HG03469 (cell line): Measurements from ENCODE around the gene STYXL1.

ENCODE experiments used
- ATAC-seq: cut with Tn5 transposase; IDR thresholded peaks from one replicate; pipeline ENCODE4 v1.9.1; 2021; ENCODE audit warnings: mild to moderate bottlenecking, moderate library complexity, moderate number of reproducible peaks; ENCODE audit not compliant: unreplicated experiment

The STYXL1 gene

DNA sequence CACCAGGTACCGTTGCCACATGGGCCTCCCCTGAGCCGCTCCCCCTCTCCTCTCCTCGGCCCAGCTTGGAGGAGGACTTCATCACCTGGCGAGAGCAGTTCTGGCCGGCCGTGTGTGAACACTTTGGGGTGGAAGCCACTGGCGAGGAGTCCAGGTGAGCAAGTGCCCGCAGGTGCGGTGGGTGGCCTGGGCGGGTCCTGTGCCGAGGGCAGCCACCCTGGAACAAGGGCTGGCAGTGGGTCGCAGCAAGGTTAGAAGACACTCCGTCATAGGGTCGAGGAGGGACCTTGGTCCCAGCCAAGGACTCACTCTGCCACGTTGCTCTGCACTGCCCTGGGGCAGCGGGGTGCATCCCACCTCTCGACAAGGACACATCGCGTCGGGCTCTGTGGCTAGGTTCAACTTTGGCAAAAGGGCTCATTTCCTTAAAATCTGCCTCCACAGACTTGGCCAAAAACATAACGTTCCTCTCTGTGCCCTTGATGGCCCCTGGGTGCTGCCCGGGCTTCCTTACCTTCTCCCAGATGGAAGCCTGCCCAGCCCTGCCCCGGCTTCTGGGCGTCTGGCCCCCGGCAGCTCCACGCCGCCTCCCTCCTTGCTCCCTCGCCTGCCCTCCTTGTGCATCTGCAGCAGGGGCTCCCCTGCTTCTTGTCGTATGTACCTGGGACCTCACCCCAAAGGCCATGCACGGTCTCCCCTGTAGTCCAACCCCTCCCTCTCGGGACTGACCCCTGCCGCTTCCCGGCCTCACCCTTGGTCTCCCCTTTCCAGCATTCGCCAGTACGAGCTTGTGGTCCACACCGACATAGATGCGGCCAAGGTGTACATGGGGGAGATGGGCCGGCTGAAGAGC, 66.1 kb downstream of the STYXL1 start:
- ATAC-seq, result no peak

DNA sequence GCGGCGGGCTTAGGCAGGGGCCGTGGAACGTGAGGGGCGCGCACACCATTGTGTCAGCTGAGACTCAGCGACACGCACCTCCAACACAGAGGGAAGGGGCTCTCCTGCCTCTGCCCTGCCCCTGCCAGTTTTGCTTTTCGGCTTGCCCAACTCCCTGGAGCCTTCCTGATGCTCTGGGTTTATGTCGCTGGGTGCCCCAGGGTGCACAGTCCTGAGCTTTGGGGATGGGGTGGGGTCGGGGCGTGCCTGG, 66.7 kb downstream of the STYXL1 start:
- no peak for ATAC-seq

DNA sequence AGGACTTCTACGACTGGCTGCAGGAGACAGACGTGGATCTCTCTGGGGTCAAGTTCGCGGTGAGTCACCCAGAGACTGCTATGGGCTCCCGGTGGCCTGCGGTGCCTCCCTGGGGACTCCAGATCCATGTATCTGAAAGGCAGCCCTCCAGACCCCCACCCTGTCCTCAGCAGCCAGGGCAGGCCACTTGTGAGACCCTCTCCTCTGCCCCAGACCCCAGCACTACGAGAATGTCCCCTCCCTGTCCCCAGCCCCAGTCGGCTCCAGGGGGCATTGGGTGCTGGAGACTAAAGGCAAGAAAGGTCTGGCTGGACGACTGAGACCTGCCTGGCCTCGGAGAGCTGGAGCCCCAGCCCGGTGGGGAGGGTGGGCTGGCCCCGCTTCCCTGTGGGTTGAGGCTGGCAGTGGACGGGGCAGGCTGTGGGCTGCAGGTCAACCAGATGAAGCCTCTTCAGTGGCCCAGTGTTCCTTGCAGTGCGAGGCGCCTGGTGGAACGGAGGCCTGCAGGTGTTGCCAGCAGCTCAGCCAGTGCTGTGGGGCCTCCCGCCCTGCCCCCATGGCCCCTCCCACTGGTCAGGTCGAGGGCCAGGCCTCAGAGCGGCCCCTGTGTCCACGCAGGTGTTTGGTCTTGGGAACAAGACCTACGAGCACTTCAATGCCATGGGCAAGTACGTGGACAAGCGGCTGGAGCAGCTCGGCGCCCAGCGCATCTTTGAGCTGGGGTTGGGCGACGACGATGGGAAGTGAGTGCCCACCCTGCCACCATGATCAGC, 67.2 kb downstream of the STYXL1 start:
- ATAC-seq, result no peak

DNA sequence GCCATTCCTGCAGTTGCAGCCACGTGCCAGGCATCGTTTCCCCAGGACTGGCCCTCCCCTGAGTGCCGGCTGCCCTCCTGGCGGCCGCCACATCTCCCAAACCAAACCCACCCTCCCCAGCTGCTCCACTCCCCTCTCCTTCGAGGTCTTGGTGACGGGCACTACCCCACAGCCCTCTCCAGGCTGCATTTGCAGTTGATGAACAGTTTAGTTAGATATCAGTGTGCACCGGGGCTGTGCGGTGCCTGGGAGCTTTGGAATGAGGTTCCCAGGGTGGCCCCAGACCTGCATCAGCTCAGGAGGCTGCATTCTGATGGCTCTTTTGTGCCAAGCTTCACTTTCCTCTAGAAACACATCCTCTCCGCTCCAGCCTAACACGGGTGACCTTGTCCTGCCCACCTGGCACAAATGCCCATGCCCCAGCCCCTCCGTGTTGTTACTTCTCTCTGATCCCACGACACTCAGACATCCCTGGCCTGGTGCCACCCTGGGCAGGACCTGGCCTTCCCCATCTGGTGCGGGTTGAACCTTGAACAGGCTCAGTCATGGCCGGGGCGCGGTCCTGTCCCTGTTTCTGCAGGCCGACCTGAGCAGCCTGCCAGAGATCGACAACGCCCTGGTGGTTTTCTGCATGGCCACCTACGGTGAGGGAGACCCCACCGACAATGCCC, 67.9 kb downstream of the STYXL1 start:
- no peak for ATAC-seq

DNA sequence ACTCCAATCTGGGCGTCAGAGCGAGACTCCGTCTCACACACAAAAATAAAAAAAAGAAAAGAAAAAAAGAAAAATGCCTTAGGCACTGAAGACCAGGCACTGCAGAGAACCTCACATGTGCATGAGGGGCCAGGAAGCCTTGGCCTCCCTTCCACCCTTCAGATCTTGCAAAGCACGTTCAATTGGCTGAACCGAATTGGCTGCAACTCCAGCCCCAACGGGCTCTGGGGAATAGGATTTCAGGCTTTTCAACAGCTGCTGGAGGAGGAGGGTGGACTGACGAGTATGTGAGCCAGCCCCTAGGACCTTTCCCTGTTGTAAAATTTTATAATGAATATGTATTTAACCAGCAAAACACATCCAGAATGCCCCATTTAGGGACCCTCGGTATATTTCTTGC, 70.1 kb downstream of the STYXL1 start:
- no peak for ATAC-seq

DNA sequence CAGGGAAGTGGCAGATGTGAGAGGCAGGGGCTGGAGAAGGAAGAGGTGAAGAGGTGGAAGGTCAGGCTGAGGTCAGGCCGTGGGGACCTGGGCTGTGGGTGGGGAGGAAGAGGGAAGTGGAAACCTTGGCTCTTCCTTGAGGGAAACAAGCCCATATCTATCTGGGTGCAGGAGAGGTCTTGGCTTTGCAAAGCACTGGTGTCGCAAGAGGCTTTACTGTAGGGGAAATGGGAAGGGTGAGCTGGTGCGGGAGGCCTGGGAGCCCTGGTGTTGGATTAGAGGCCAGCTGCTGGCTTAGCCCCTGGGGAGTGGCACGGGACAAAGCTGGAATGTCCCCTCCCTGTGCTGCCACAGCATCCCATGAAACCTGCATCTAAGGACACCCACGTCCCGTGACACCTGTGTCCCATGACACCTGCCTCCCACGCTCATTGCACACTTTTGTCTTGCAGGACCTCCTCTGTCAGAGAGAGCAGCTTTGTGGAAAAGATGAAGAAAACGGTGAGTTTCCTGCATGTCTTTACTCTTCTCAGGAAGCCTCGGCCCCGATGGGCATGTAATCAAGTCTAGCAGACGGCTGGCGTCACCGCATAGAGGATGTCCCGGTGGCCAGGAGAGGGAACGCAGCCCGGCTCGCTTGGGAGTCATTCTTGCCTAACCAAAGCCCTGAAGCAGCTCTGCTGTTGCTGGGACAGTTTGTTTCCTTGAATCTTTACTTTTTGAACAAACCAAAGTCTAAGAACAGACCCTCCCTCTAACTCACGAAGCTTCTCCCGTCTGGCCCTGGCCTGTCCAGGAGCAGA, 75.6 kb downstream of the STYXL1 start:
- no peak for ATAC-seq

DNA sequence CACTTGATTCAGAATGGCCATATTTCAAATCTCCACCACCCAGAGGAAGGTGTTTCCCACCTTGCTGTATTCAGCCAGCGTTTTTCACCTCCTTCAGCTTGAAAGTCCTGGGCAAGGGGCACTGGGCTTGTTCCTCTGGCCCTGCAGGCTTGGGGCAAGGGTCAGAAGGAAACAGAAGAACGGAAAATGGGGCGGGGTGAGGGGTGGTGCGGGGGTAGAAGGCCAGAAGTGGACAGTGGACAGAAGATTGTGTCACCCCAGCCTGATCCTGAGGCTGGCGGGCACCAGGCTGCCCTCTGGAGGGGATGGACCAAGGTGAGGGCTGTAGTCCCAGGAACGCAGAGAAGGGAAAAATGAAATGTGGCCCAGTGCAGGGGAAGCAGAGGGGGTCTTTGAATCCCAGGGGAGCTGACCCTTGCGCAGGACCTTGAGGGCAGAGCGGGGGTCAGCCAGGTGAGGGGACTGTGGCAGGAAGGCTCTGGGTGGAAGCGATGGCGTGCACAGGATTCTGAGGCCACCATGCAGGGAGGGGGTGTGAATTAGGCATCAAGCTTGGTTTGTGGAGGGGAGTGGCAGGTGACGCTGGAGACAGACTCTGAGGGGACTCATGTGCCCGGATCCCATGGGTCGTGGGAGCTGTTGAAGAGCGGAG, 76.4 kb downstream of the STYXL1 start:
- ATAC-seq, result no peak

DNA sequence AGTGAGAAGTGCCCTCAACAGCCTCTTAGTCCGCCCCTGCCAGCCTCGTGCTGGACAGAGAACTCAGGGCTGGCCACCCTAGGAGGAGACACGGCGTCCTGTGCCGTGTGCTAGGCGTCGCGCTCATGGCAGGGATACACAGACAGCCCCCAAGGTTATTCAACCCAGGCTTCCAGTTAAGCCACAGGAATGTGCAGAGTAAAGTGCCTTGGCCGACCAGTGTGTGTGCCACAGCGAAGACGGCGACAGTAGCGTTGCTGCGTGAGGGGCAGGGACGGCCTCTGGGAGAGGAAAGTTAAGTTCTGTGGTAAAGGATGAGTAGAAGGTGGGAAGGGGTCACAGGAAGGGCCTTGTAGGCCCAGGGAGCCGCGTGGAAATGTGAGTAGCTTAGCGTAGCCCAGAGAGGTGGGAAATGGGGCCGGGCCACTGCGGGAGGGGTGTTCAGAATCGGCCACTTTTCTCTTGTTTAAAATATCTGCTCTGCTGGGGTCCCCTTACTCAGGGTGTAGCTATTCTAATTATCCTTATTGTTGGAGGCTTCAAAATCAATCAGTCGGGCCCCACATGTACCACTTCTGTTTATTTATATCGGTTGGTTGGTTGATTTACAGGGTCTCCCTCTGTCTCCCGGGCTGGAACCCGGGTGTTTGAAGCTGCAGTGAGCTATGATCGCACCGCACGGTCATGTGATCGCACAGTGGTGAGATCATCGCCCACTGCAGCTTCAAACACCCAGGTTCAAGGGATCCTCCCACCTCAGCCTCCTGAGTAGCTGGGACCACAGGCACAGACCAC, 77.9 kb downstream of the STYXL1 start:
- ATAC-seq, result no peak

DNA sequence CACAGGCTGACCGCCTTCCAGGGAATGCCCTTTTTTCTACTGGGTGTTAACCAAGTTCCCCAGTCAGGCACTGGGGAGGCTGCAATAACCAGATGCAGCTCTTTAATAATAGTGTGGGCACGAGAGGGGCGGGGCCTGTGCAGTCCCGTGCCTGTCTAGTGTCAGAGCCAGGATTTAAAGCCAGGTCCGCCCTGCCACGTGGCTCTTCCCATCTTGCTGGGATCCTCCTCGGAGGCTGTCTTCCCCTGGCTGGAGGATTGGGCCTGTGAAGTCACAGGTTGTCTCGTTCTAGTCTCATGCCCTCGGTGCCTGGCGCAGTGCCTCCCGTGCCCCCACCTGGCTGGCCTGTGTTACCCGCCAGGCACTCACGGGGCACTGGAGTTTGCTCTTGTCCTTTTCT, 78.6 kb downstream of the STYXL1 start:
- ATAC-seq, result no peak

DNA sequence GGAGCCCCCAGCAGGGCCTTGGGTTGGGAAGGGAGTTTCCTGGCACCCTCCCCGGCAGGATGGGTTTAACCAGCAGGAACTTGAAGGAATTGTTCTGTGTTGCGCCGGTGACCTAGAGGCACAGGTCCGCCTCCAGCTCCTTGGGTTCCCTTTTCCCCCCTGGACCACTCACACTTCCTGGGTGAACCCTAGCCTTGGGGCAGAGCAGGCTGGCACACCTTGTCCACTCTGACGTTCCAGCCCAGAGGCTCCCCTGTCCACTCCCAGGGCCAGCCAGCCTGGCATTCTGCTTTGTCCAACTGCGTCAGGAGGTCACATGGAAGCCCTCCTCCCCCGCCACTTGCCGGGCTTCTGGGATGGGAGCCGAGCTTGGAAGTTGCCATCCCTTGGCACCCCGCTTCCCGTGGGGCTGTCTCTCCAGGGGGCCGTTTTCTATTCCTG, 79.2 kb downstream of the STYXL1 start:
- ATAC-seq, result no peak

DNA sequence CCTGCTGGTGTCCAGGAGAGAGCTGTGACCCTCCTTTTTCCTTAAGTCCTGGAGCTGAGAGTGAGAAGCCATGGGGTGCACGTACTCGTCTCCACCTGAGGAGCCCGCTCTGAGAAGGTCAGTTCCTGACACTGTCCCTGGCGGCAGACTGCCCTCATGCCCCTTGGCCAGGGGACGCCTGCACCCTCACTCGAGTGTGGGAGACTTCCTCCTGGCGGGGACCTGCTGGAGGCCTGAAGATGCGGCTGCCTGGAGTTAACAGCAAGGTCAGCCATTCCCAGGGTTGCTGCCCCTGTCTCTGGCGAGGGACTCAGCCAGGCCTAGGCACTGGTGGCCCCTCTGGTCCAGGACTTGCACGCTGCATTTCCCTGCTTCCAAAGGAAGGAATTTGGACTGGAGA, 79.8 kb downstream of the STYXL1 start:
- no peak for ATAC-seq

DNA sequence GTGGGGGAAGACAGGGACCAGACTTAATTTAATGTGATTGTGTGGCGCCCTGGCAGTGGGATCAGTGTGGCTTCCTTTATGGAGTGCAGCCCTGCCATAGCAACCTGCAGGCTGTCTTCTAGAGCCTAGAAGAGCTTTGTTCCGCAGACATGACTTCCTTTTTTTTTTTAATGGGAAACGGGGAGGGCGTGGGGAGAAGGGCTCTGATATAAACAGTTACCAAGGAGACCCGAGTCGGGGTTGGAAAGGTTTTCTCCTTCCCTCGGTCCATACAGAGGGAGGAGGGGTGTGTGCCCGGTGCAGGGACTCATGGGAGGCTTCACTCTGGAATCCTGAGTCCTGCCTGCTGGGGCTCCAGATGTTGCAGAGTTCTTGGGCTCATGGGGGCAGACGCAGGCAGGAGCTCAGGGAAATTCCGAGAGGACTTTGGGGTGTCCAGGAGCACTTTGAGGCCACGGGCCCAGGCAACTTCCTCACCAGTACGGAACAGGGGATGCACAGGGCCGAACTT, 80.3 kb downstream of the STYXL1 start:
- no peak for ATAC-seq

DNA sequence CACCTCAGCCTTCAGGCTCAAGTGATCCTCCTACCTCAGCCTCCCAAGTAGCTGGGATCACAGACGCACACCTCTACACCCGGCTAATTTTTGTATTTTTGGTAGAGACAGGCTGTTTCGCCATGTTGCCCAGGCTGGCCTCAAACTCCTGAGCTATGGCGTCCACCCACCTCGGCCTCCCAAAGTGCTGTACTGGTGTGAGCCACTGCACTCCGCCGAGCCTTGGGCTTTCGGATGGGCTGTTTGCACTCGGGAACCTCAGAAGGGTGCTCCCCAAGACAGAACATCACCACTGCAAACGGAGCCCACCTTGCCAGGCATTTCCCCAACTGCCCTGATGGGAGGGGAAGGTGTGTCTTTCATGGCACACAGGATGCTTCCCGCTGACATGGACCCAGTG, 80.7 kb downstream of the STYXL1 start:
- no peak for ATAC-seq

DNA sequence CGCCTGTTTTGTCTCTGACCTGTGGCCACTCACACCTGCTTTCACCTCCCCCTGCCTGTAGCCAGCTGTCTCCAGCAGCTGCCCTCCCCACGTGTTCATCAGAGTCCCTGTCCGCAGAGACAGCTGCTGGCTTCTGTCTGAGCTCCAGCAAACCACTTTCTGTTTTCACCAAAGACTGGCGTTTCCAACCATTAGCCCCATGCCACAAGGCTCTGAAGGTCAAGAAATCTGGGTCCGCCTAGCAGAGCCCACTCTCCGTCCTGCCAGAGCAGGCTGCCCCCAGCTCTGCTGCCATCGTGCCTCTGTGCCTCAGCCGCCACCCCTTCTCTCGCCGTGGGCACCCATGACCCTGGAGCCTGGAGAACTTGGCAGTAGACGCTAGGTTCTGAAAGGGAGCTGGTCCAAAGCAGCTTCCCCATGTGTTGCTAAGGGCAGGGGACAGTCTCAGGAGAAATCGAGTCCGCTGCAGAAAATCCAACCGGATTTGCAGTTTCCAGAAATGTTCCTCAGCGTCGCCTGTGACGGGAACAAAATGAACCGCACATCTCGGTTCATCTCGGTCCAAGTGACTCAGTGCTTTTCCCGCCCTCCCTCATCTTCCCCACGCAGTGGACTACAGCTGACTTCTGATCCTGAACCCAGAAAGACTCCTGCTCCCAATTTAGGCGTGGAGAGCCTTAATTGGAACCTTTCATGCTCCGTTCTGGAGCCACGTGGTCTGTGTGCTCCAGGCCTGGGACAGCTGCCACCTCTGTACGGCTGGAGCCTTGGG, 81.4 kb downstream of the STYXL1 start:
- ATAC-seq, result no peak

DNA sequence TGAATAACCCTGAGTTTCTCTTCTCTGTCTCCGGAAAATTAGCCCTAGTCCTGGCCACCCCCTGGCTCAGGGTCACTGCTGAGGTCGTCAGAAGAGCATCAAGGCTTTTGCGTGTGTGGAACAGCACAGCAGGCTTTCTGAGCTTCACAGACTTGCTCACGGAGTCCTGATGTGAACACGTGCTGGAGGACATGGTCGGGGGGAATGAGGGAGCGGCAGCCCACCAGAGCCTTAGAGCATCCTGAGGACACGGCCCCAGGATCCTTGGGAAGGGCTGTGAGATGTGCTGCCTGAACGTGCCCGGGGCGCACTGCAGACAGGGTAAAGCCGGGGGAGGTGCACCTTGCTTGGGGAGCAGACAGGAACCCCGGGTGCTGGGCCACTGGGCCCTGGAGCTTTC, 82.2 kb downstream of the STYXL1 start:
- ATAC-seq, result no peak

DNA sequence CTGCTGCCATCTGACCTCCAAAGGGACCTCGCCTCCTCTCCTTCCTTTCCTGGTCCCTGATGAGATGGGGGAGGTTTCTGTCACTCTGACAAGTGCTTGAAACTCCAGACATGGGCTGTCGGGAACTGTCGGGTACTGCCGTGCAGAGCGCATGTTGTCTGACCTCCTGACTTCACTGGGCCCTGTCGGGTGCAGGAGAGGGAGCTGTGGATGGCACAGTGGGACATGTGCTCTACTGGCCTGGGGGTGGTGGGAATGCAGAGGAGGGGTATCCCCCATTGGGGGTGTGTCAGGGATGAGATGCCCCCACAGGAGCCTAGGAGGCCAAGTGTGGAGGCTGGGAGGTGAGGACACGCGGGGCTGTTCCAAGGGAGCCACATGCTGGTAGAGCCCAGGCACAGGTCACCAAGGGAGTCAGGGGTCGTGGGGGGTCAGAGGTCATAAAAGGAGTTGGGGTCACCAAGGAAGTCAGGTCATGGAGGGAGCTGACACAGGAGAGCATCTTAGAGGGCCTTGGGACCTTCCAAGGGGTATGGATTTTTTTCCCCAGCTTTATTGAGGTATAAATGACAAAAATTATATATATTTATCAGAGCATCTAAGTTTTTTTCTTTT, 84.3 kb downstream of the STYXL1 start:
- no peak for ATAC-seq

DNA sequence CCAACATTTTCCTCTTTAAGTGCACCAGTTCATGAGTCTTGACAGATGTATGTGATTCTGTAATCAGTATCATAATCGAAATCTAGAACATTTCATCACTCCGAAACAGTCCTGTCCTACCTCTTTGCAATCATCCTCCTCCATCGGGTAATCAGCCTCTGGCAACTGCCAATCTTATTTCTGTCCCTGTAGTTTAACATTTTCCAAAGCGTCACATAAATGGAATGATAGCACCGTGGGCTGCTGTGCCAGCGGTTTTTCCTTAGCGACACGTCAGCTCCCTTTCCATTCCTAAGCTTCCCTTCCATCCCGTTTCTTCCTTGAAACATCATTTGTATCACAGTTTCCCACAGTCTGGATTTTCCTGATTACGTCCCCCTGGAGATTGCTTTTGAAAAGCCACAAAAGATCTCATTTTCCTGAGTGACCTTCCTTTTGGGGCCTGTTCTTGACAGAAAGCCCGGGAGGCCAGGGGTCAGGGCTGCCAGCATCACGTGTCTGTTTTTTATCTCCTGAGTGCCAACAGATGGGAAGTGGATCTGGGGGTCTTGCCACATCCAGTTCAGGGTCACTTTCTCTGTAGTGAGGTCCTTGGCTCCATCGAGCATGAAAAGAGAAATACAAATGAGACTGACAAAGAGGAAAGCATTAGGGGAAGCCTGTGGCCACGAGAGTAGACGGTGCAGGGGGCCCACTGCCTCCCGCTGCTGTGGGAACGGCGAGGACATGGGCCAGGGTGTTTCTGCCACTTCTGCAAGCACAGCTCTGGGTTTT, 85.0 kb downstream of the STYXL1 start:
- ATAC-seq, result no peak

DNA sequence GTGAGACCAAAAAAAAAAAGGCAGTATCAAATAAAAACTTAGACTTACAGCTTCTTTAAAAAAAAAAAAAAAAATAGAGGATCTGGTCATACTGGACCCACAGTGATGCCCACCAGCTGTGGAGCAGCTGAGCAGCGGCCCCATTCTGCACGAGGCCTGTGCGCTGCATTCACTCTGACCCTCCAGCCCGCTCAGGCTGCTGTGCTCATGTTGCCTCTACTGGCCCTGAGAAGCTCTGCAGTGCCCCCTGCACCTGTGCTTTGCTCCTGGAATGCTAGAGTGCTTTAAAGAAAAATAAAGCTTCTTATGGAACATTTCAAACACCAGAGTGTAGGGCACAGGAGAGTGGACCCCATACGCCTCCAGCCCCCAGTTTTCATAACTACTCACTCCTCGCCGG, 86.6 kb downstream of the STYXL1 start:
- no peak for ATAC-seq
